Kidney epithelial cell (primary cell): ENCODE results near the gene GPR25. TPM values are rescaled to one million over a fixed set of nuclear protein-coding genes. Genes with fewer than 3 reads are reported as not detected.

Experiments
- total RNA-seq: library from RNA; depleted of rRNA; stranded (reverse); fragments of >200 nt; gene quantifications from 2 replicates; pipeline ENCODE4 v1.2.3, GENCODE V29; 2015

Gene GPR25
- total RNA-seq, 1 donor from 2014 or later, result not detected

Other genes with a start within 250 kb of the GPR25 start
- gene DDX59, start 203.1 kb upstream of the GPR25 start, total RNA-seq, result 14.3 and 23.7 TPM in 2 replicates
- gene CAMSAP2, start 134.1 kb upstream of the GPR25 start, total RNA-seq, result 31.9 TPM in 2 replicates
- gene INAVA, start 21.9 kb downstream of the GPR25 start, total RNA-seq, result 185 and 292 TPM in 2 replicates
- gene KIF21B, start 150.7 kb downstream of the GPR25 start, total RNA-seq, result 17.6 and 18.4 TPM in 2 replicates
- not detected in 2 replicates for gene CACNA1S, start 239.4 kb downstream of the GPR25 start, total RNA-seq